HepG2 (cell line): Measurements from ENCODE around the gene VWA2.

Experiments used
- SMARCE1 ChIP-seq: fragments of 450-650 bp; IDR thresholded peaks from 2 replicates; pipeline ENCODE4 v1.6.1; 2017; ENCODE audit warnings: borderline replicate concordance
- ZNF264 ChIP-seq: sonication (generic); formaldehyde crosslinking; IDR thresholded peaks from 2 replicates; pipeline ENCODE4 v1.4.0; 2020; ENCODE audit warnings: missing genetic modification reagents

GRCh38 chr10:114252883-114253282, 13.8 kb downstream of the VWA2 start:
- TF ChIP-seq ZNF264 (CRISPR knock-in tag): no peak
- TF ChIP-seq SMARCE1: no peak
